OCI-LY3 (cell line): ENCODE results near the gene PPP2CA.

ENCODE experiments used
- H2AFZ ChIP-seq: fragments of 200-600, 300-600 bp; shearing (Covaris generic); 2 replicates; pipeline ENCODE4 v1.6.0; 2014; ENCODE audit warnings: antibody characterized with exemption, low read depth, low read length
- H3K27ac ChIP-seq: fragments of 200-600, 300-600 bp; sonication (generic); 2 replicates; pipeline ENCODE4 v1.5.1; 2014; ENCODE audit warnings: mild to moderate bottlenecking, low read length, moderate library complexity, mixed read lengths
- H3K27me3 ChIP-seq: fragments of 200-600, 300-600 bp; sonication (generic); 2 replicates; pipeline ENCODE4 v1.6.1; 2014; ENCODE audit warnings: low read depth, low read length, mixed read lengths
- H3K36me3 ChIP-seq: fragments of 200-600, 300-600 bp; sonication (generic); replicated peaks from 2 replicates; pipeline ENCODE3; 2014; ENCODE audit warnings: low read depth, low read length, mixed read lengths
- H3K4me1 ChIP-seq: fragments of 300-600, 200-600 bp; sonication (generic); 2 replicates; pipeline ENCODE4 v1.6.1; 2014; ENCODE audit warnings: low read length, mixed read lengths
- H3K4me2 ChIP-seq: fragments of 200-600, 300-600 bp; sonication (generic); 2 replicates; pipeline ENCODE4 v1.6.1; 2014; ENCODE audit warnings: low read length, mixed read lengths
- H3K4me3 ChIP-seq: fragments of 300-600, 200-600 bp; sonication (generic); 2 replicates; pipeline ENCODE4 v1.5.1; 2014; ENCODE audit warnings: antibody characterized with exemption, mild to moderate bottlenecking, low read length, moderate library complexity
- H3K79me2 ChIP-seq: fragments of 300-600, 200-600 bp; shearing (Covaris generic); 2 replicates; pipeline ENCODE4 v1.6.1; 2014; ENCODE audit warnings: mild to moderate bottlenecking, low read length, mixed read lengths
- H3K9ac ChIP-seq: fragments of 300-600, 200-600 bp; shearing (Covaris generic); 2 replicates; pipeline ENCODE4 v1.6.0; 2014; ENCODE audit warnings: mild to moderate bottlenecking, low read length, moderate library complexity
- H3K9me3 ChIP-seq: fragments of 200-600, 300-600 bp; shearing (Covaris generic); 2 replicates; pipeline ENCODE4 v1.6.1; 2014; ENCODE audit warnings: low read length, mixed read lengths; ENCODE audit not compliant: insufficient read depth
- H4K20me1 ChIP-seq: fragments of 200-600, 300-600 bp; sonication (generic); 2 replicates; pipeline ENCODE4 v1.6.1; 2016; ENCODE audit warnings: low read length, mixed read lengths; ENCODE audit not compliant: insufficient read depth
- CTCF ChIP-seq: fragments of 200-600, 300-600 bp; sonication (generic); IDR thresholded peaks from 2 replicates; pipeline ENCODE4 v1.5.1; 2014; ENCODE audit warnings: antibody characterized with exemption, low read length, low read depth
- EZH2phosphoT487 ChIP-seq: fragments of 200-600 bp; shearing (Covaris generic); IDR thresholded peaks from 2 replicates; pipeline ENCODE4 v1.6.1; 2018; ENCODE audit warnings: antibody characterized with exemption, mixed run types, low read depth

The PPP2CA gene

DNA sequence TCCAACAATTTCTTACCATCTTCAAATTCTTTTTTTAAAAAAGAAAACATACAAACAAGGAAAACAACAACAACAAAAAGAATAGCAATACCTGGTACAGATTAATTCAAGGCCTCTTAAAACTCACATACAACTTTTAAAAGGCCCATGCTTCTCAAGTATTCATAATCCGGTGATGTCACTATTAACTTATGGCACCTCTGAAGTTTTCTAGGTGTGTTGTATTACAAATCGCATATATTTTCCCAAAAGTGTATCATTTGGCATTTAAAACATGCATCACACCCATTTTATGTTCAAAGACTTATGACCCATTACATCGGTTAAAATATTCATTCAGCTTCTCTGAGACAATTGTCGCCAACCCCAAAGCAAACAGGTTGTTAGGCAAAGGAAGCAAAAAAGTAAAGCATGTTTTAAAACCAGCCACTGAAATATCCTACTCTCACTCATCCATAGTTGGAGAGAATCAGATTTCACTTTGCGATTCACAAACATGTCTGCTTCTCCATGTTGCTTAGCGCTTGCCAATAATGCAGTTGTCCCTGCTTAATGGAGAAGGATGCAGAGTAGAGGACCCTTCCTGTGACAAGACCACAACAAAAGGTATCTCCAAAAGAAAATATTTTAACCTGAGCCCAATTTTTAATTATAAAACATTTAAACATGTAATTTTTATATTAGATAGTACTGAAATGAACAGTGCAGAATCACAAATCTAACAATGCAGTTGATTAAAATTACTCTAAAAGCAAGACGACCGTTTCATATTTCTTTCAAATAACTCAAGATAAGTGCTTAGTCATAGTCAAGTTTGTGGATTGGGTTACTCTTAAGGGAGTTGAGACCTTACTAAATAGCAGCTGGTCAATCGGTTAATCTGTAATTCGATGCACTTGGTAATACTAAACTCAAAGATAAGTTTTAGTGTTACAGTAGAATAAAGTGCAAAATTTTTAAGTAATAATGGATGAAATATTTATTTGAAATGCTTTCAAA, 50.7 kb downstream of the PPP2CA start:
- peaks cover 14% of the 10 kb centered on the region for H3K4me1 ChIP-seq
- H3K79me2 ChIP-seq = peaks cover 62% of the 10 kb centered on the region
- peak overlapping the region; percentile 81 for H3K9ac ChIP-seq
- H3K4me3 ChIP-seq = peak overlapping the region; percentile 86
- TF ChIP-seq CTCF (no peak), EZH2phosphoT487 (no peak)
- H3K27ac ChIP-seq = no peak overlapping the region; the same call in 1 of the 2 replicates
- peaks cover 27% of the 10 kb centered on the region for H4K20me1 ChIP-seq
- H3K9me3 ChIP-seq = no peaks in the 10 kb centered on the region
- no peaks in the 10 kb centered on the region for H3K27me3 ChIP-seq
- peak overlapping the region; percentile 67 for H3K4me2 ChIP-seq
- H2AFZ ChIP-seq = no peak overlapping the region
- peaks cover 21% of the 10 kb centered on the region for H3K36me3 ChIP-seq

DNA sequence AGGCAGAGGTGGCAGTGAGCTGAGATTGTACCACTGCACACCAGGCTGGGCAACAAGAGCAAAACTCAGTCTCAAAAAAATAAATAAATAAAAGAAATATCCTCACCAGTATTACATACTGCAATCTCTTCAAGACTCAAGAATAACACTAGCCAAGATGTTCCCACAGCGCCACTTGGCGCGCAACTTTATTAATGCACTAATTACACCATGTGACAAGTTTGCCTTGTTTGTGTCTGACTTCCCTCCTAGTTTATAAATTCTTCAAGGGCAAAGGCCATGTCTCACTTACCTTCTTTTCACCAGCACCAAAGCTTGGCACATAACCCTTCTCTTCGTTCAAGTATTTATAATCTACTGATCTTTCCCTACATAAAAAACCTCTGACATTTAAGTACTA, 53.9 kb downstream of the PPP2CA start:
- Histone ChIP-seq H3K27ac (no peak overlapping the region), H3K36me3 (peaks cover 32% of the 10 kb centered on the region), H3K79me2 (peaks cover 75% of the 10 kb centered on the region), H2AFZ (no peak overlapping the region), H3K9ac (no peak overlapping the region), H4K20me1 (peaks cover 27% of the 10 kb centered on the region), H3K4me2 (no peak overlapping the region), H3K27me3 (no peaks in the 10 kb centered on the region), H3K9me3 (no peaks in the 10 kb centered on the region), H3K4me1 (peaks cover 11% of the 10 kb centered on the region), H3K4me3 (no peak overlapping the region)
- TF ChIP-seq EZH2phosphoT487 (no peak), CTCF (no peak)

DNA sequence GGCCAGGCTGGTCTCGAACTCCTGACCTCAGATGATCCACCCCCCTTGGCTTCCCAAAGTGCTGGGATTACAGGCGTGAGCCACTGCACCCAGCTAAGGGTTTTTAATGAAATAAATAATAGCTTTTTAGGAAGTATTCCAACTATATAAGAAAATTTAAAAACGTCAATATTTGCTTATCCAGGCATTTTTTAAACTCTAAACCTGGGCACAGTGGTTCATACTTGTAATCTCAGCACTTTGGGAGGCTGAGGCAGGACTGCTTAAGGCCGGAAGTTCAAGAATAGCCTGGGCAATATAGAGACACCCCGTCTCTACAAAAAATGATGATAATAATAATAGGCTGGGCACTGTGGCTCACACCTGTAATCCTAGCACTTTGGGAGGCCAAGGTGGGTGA, 63.3 kb downstream of the PPP2CA start:
- Histone ChIP-seq H3K79me2 (no peaks in the 10 kb centered on the region; the same call in none of the 2 replicates), H3K36me3 (peaks cover 44% of the 10 kb centered on the region), H3K9me3 (no peaks in the 10 kb centered on the region)

More for the DNA sequence above, 63.3 kb downstream of the PPP2CA start:
- Histone ChIP-seq H3K9ac (no peak overlapping the region), H3K4me3 (no peak overlapping the region), H2AFZ (no peak overlapping the region), H4K20me1 (0 out of 2 replicates have a peak, but pooled peaks cover 3% of the 10 kb centered on the region), H3K4me1 (no peaks in the 10 kb centered on the region), H3K27ac (no peak overlapping the region), H3K4me2 (no peak overlapping the region), H3K27me3 (no peaks in the 10 kb centered on the region)
- TF ChIP-seq CTCF (no peak), EZH2phosphoT487 (no peak)
